NK-92 treated with Interleukin-12 subunit alpha and Interleukin-12 subunit beta, amount 100 ng/mL, for 24 hours (cell line): ENCODE data around the gene CNDP1.
A peak's percentile ranks its signal among the peaks of the same experiment; 100 is the strongest.
"Not testable (repeated sequence)": the region's sequence is repeated elsewhere in the genome, so short reads cannot be mapped to it uniquely, and the experiment has no call there.

Experiments used
- DNase-seq: peaks from one replicate; lab custom pipeline; 2025; lab: John Stamatoyannopoulos, UW

Gene CNDP1

GRCh38 chr18:74546007-74546406 lies 11.7 kb downstream of the CNDP1 start:
- no peak for DNase-seq

- DNase-seq, result no peak
Measured at GRCh38 chr18:74546751-74547530, 12.6 kb downstream of the CNDP1 start.

GRCh38 chr18:74547860-74548259 lies 13.6 kb downstream of the CNDP1 start:
- no peak for DNase-seq

- DNase-seq, result no peak
Measured at GRCh38 chr18:74549591-74550104, 15.3 kb downstream of the CNDP1 start.

GRCh38 chr18:74550886-74551285 lies 16.6 kb downstream of the CNDP1 start:
- no peak for DNase-seq

- DNase-seq, result no peak
Measured at GRCh38 chr18:74551452-74551851, 17.2 kb downstream of the CNDP1 start.

GRCh38 chr18:74551936-74552555 lies 17.7 kb downstream of the CNDP1 start:
- peak; percentile 31 for DNase-seq

- no peak for DNase-seq
Measured at GRCh38 chr18:74556126-74556525, 21.8 kb downstream of the CNDP1 start.

GRCh38 chr18:74558096-74558495 lies 23.8 kb downstream of the CNDP1 start:
- no peak for DNase-seq

- DNase-seq, result no peak
Measured at GRCh38 chr18:74562131-74562730, 27.9 kb downstream of the CNDP1 start.

- no peak for DNase-seq
Measured at GRCh38 chr18:74562775-74563174, 28.5 kb downstream of the CNDP1 start.

GRCh38 chr18:74563999-74564398 lies 29.7 kb downstream of the CNDP1 start:
- DNase-seq, result no peak

- DNase-seq, result not testable (repeated sequence)
Measured at GRCh38 chr18:74565164-74565563, 30.9 kb downstream of the CNDP1 start.

- DNase-seq, result not testable (repeated sequence)
Measured at GRCh38 chr18:74565993-74566392, 31.7 kb downstream of the CNDP1 start.

GRCh38 chr18:74567822-74568221 lies 33.5 kb downstream of the CNDP1 start:
- DNase-seq, result no peak

- no peak for DNase-seq
Measured at GRCh38 chr18:74569401-74569800, 35.1 kb downstream of the CNDP1 start.

- DNase-seq, result no peak
Measured at GRCh38 chr18:74570266-74570665, 36.0 kb downstream of the CNDP1 start.

GRCh38 chr18:74571895-74572680 lies 37.8 kb downstream of the CNDP1 start:
- no peak for DNase-seq

GRCh38 chr18:74573053-74573452 lies 38.8 kb downstream of the CNDP1 start:
- no peak for DNase-seq

GRCh38 chr18:74574916-74575315 lies 40.6 kb downstream of the CNDP1 start:
- no peak for DNase-seq

- no peak for DNase-seq
Measured at GRCh38 chr18:74577019-74577418, 42.7 kb downstream of the CNDP1 start.

- no peak for DNase-seq
Measured at GRCh38 chr18:74579496-74580065, 45.3 kb downstream of the CNDP1 start.
